Esophagus squamous epithelium (tissue), 5 donors: ENCODE measurements around the gene LONP1. TPM values are rescaled to one million over a fixed set of nuclear protein-coding genes. Genes with fewer than 3 reads are reported as not detected.
"Not testable (repeated sequence)": the region's sequence is repeated elsewhere in the genome, so short reads cannot be mapped to it uniquely, and the experiment has no call there.

Source experiments
- DNase-seq: peaks from one replicate; lab custom pipeline; 2025; lab: John Stamatoyannopoulos, UW
- H3K27ac ChIP-seq, 4 donors: fragments of 200-600 bp; sonication (generic); one replicate each; pipeline ENCODE4 v1.5.1; 2016 to 2019; ENCODE audit warnings: mild to moderate bottlenecking in 1 of 4
- H3K27me3 ChIP-seq, 4 donors: fragments of 200-600 bp; sonication (generic); 1 replicate in 3 of 4; 2 replicates in 1 of 4; pipeline versions ENCODE4 v1.5.1 to v1.6.0; 2017 to 2021; ENCODE audit warnings: antibody characterized with exemption in 1 of 4
- H3K36me3 ChIP-seq, 3 donors: fragments of 200-600 bp; sonication (generic); one replicate each; pipeline ENCODE4 v1.5.1; 2016 to 2019
- H3K4me1 ChIP-seq, 3 donors: fragments of 200-600 bp; sonication (generic); one replicate each; pipeline ENCODE4 v1.5.1; 2017 to 2019
- H3K4me3 ChIP-seq, 4 donors: fragments of 200-600 bp; sonication (generic); 1 replicate in 3 of 4; 2 replicates in 1 of 4; pipeline ENCODE4 v1.5.1; 2016 to 2019; ENCODE audit warnings: mild to moderate bottlenecking in 2 of 4, moderate library complexity in 1 of 4
- H3K9me3 ChIP-seq, 3 donors: fragments of 200-600 bp; sonication (generic); one replicate each; pipeline ENCODE4 v1.5.1; 2016 to 2019
- POLR2A ChIP-seq, 4 donors: fragments of 450-650 bp; IDR thresholded peaks; one replicate each; pipeline ENCODE4 v1.6.1; 2017; ENCODE audit warnings: antibody characterized with exemption in 4 of 4, mild to moderate bottlenecking in 4 of 4, moderate library complexity in 3 of 4
- WGBS, 2 donors: methylation state at CpG; one replicate each; pipeline ENCODE4 v1.1.5; 2018; 5-methylcytosine and 5-hydroxymethylcytosine counted together
- intact Hi-C: fragments of 100-400 bp; cut with DNase I; formaldehyde crosslinking; loops from one replicate; pipeline ENCODE4 v1.15.0; 2022
- total RNA-seq, 4 donors: library from RNA; depleted of rRNA; stranded (reverse); fragments of >200 nt; gene quantifications; one replicate each; pipeline ENCODE4 v1.1.0, GENCODE V29; 2016
- TF ChIP-seq, protein P1 (sequence below), 6 experiments: fragments of 450-650 bp in 4 of 6; fragments of 200-600 bp in 2 of 6; sonication (generic) in 2 of 6; IDR thresholded peaks; one replicate each; pipeline ENCODE4 v1.5.1; 2016 to 2019; ENCODE audit warnings: antibody characterized with exemption in 6 of 6, mild to moderate bottlenecking in 4 of 6, moderate library complexity in 4 of 6
- donor health status: DM: yes; HTN: yes; CAD: no.

The LONP1 gene
- total RNA-seq, 4 donors from 2014 or later = 38.0 to 68.5 (median 51.2) TPM

DNA sequence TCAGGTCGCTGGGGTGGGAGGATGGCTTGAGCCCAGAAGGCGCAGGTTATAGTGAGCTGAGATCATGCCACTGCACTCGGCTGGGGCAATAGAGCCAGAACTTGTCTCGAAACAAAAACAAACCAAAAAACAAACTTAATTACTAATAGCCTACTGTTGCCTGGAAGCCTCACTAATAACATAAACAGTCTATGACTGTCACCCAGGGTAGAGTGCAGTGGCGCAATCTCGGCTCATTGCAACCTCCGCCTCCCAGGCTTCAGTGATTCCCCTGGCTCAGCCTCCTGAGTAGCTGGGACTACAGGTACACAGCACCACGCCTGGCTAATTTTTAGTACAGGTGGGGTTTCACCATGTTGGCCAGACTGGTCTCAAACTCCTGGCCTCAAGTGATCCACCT, 18.5 kb upstream of the LONP1 start:
- H3K36me3 ChIP-seq = no peaks in the 10 kb centered on the region
- 65 to 69% methylated on average over 8 of the region's 8 CpGs for WGBS, 2 donors
- H3K27ac ChIP-seq = no peak overlapping the region
- no peak for TF ChIP-seq POLR2A (IDR thresholded peaks at IDR 0.05)
- TF ChIP-seq, protein P1, sequence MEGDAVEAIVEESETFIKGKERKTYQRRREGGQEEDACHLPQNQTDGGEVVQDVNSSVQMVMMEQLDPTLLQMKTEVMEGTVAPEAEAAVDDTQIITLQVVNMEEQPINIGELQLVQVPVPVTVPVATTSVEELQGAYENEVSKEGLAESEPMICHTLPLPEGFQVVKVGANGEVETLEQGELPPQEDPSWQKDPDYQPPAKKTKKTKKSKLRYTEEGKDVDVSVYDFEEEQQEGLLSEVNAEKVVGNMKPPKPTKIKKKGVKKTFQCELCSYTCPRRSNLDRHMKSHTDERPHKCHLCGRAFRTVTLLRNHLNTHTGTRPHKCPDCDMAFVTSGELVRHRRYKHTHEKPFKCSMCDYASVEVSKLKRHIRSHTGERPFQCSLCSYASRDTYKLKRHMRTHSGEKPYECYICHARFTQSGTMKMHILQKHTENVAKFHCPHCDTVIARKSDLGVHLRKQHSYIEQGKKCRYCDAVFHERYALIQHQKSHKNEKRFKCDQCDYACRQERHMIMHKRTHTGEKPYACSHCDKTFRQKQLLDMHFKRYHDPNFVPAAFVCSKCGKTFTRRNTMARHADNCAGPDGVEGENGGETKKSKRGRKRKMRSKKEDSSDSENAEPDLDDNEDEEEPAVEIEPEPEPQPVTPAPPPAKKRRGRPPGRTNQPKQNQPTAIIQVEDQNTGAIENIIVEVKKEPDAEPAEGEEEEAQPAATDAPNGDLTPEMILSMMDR (IDR thresholded peaks at IDR 0.05) = no peak
- H3K4me1 ChIP-seq = no peaks in the 10 kb centered on the region
- peaks cover 0 to 14% (median 0%) of the 10 kb centered on the region in 4 donors for H3K27me3 ChIP-seq
- H3K9me3 ChIP-seq = no peaks in the 10 kb centered on the region
- intact Hi-C loops = no loop called here
- no peak for DNase-seq
- no peak overlapping the region for H3K4me3 ChIP-seq

DNA sequence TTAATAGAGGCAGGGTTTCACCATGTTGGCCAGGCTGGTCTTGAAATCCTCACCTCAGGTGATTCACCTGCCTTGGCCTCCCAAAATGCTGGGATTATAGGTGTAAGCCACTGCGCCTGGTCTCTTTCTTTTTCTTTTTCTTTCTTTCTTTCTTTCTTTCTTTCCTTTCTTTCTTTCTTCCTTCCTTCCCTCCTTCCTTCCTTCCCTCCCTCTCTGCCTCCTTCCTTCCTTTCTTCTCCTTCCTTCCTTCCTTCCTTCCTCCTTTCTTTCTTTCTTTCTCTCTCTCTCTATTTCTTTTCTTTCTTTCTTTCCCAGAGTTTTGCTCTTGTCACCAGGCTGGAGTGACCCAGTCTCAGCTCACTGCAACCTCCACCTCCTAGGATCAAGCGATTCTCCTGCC, 13.2 kb upstream of the LONP1 start:
- intact Hi-C loops, H3K4me3 ChIP-seq, H3K27ac ChIP-seq, H3K27me3 ChIP-seq, H3K36me3 ChIP-seq, H3K4me1 ChIP-seq, DNase-seq: not testable (repeated sequence)
- WGBS, 2 donors = 82 to 84% methylated on average over 2 of the region's 2 CpGs
- peaks cover 0 to 11% (median 0%) of the 10 kb centered on the region in 3 donors for H3K9me3 ChIP-seq

DNA sequence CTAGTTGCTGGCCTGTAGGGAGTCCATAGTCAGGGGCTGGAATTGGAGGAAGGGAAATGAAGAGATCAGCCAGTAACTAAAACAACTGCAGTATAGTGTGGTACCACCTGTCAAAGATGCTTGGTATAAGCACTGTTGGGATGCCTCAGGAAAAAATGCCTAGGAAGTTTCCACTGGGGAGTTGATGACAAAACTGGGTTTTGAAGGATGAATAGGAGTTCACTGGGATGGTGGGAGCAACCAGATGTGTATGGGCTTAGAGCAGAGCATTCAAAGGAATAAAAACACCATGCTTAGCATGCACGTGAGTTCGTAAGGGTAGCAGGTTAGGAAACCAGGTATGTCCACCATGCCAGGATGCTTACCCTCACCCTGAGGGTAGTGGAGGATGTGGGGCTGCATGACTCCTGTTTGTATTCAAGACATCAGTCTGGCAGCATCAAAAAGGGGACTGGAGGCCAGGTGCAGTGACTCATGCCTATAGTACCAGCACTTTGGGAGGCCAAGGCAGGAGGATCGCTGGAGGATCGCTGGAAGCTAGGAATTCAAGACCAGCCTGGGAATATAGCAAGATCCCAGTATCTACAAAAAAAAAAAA, 7.6 kb upstream of the LONP1 start:
- peaks cover 0 to 11% (median 0%) of the 10 kb centered on the region in 3 donors for H3K9me3 ChIP-seq
- H3K27me3 ChIP-seq = no peaks in the 10 kb centered on the region
- no peak for DNase-seq
- TF ChIP-seq, protein P1 (IDR thresholded peaks at IDR 0.05) = no peak
- no peak for TF ChIP-seq POLR2A (IDR thresholded peaks at IDR 0.05)
- H3K4me1 ChIP-seq = no peaks in the 10 kb centered on the region
- H3K27ac ChIP-seq = no peak overlapping the region
- intact Hi-C loops = no loop called here
- no peaks in the 10 kb centered on the region for H3K36me3 ChIP-seq
- WGBS, 2 donors = 79 to 96% methylated on average over 2 to 4 of the region's 4 CpGs
- H3K4me3 ChIP-seq = no peak overlapping the region

DNA sequence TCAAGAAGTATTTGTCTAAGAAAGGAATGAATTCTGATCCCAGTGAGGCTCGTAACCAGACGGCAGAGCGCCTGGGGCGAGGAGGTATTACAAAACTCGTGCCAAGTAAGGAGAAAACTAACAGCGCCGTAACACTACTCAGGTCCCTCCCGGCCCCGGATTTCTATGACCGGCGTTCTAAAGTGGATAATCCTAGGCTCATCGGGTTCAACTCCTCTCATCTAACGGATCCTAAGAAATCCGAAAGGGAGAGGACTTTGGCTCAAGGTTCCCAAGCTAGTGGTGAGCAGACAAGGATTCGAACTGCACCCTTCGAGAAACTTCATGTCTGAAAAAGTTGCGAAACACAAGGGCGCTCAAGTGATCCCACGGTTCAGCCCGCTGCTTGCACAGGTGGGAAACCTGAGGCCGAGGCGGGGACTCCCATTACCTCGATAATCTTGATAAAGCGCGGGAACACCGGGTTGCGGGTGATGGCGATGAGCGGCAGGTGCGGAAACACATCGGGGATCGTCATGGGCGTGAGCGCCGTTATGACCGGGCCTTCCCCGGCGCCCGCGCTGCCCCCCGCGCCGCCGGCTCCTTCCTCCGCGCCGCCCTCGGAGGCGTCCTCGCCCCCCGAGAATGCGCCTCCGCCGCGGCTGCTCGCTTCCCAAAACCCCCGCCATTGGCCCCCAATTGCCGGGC, 529 bp downstream of the LONP1 start:
- Histone ChIP-seq H3K36me3 (peaks cover 0 to 12% (median 0%) of the 10 kb centered on the region in 3 donors), H3K27me3 (no peaks in the 10 kb centered on the region), H3K4me1 (peaks cover 16 to 45% (median 16%) of the 10 kb centered on the region in 3 donors), H3K9me3 (no peaks in the 10 kb centered on the region), H3K4me3 (peak overlapping the region; percentile 85 to 97 (median 92)), H3K27ac (peak overlapping the region; percentile 91 to 95 (median 93))
- intact Hi-C loops = loop anchor here (2.0 kb wide), 1 partner anchor 29 kb away; the partner anchor contains the start of gene RPL36
- TF ChIP-seq, protein P1 (IDR thresholded peaks at IDR 0.05) = no peak
- TF ChIP-seq POLR2A (IDR thresholded peaks at IDR 0.05) = no peak
- WGBS, 2 donors = 1% methylated on average over 14 to 16 of the region's 58 CpGs
- DNase-seq = no peak

DNA sequence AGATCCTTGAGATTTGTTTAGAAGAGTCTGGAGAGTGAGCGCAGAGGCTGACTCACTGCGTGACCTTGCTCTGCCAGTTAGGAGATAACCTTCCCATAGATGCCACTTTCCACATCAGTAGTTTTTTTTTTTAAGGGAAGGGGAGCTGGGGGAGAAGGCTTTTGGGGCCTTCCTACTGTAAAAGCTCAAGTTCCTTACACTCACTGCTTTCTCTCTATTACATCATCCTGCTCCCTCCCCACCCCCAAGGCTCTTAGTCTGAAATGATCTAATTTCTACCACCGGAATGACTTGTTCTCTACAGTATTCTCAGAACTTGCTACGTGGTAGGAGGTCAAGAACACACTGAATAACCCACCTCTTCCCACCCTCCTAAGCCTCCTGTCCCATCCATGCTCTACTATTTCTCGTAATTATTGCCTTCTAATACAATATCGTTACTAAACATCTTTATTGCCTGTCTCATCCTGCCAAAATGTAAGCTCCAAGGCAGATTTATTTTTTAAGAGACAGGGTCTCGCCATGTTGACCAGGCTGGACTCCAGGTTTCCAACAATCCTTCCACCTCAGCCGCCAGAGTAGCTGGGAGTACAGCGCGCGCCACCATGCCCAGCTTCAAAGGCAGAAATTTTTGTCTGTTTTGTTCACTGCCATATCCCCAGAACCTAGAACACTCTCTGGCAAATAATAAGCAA, 1.2 kb downstream of the LONP1 start:
- H3K36me3 ChIP-seq = peaks cover 0 to 18% (median 3%) of the 10 kb centered on the region in 3 donors
- peak overlapping the region; percentile 40 to 95 (median 93) for H3K27ac ChIP-seq
- intact Hi-C loops = loop anchor here (2.0 kb wide), 1 partner anchor 28 kb away; the partner anchor contains the start of gene RPL36
- H3K4me1 ChIP-seq = peaks cover 16 to 45% (median 16%) of the 10 kb centered on the region in 3 donors
- WGBS, 2 donors = 15 to 22% methylated on average over 11 of the region's 11 CpGs
- H3K27me3 ChIP-seq = no peaks in the 10 kb centered on the region
- no peak for DNase-seq
- no peaks in the 10 kb centered on the region for H3K9me3 ChIP-seq
- TF ChIP-seq, protein P1 (IDR thresholded peaks at IDR 0.05) = no peak
- no peak for TF ChIP-seq POLR2A (IDR thresholded peaks at IDR 0.05)
- H3K4me3 ChIP-seq = peak overlapping the region; percentile 85 to 97 (median 92)
